Testis (tissue), 2 donors: ENCODE measurements around the gene PLOD2.

ENCODE experiments used
- CTCF ChIP-seq, 3 experiments: fragments of 450-650 bp in 2 of 3; fragments of 200-600 bp in 1 of 3; sonication (generic) in 1 of 3; IDR thresholded peaks; one replicate each; pipeline ENCODE4 v1.5.1; 2016 to 2019; ENCODE audit warnings: antibody characterized with exemption in 3 of 3, mild to moderate bottlenecking in 2 of 3, moderate library complexity in 1 of 3
- POLR2A ChIP-seq: fragments of 450-650 bp; IDR thresholded peaks from one replicate; pipeline ENCODE4 v1.6.1; 2017; ENCODE audit warnings: antibody characterized with exemption, mild to moderate bottlenecking, moderate library complexity

- TF ChIP-seq CTCF (IDR thresholded peaks at IDR 0.05) (no peak), POLR2A (no peak)
These were observed 29.2 kb downstream of the PLOD2 start for GRCh38 chr3:146131616-146132410.
